CD14-positive monocyte (primary cell): ENCODE data around the gene DNMT3L. TPM values are rescaled to one million over a fixed set of nuclear protein-coding genes. Genes with fewer than 3 reads are reported as not detected.

Experiments used
- DNase-seq, 3 donors: peaks; one replicate each; pipeline ENCODE4 v3.0.0-alpha.2; 2011 to 2022
- H2AFZ ChIP-seq: 2 replicates; pipeline ENCODE4 v1.6.0; 2012; ENCODE audit warnings: mild to moderate bottlenecking, low read depth, low read length, inconsistent platforms; ENCODE audit not compliant: insufficient read depth, poor library complexity, severe bottlenecking
- H3K27ac ChIP-seq, 2 donors: 1 replicate in 1 of 2; 2 replicates in 1 of 2; pipeline ENCODE4 v1.5.1; 2012 to 2013; ENCODE audit warnings: low read length in 2 of 2, control low read depth in 1 of 2, inconsistent platforms in 1 of 2, low read depth in 1 of 2, mild to moderate bottlenecking in 1 of 2
- H3K27me3 ChIP-seq, 2 donors: one replicate each; pipeline versions ENCODE4 v1.6.0 to v1.6.1; 2011 to 2013; ENCODE audit warnings: low read length in 2 of 2; ENCODE audit not compliant: control insufficient read depth in 2 of 2, insufficient read depth in 2 of 2
- H3K36me3 ChIP-seq, 2 donors: replicated peaks in 1 of 2; 1 replicate in 1 of 2; 2 replicates in 1 of 2; pipeline versions ENCODE4 v1.5.1 to v1.6.1; 2012 to 2013; ENCODE audit warnings: low read length in 2 of 2, control low read depth in 1 of 2, inconsistent platforms in 1 of 2, mild to moderate bottlenecking in 1 of 2; ENCODE audit not compliant: insufficient read depth in 2 of 2, control insufficient read depth in 1 of 2
- H3K4me1 ChIP-seq, 2 donors: 1 replicate in 1 of 2; 2 replicates in 1 of 2; pipeline versions ENCODE4 v1.5.1 to v1.6.1; 2012 to 2013; ENCODE audit warnings: low read length in 2 of 2, control low read depth in 1 of 2, inconsistent platforms in 1 of 2, mild to moderate bottlenecking in 1 of 2, moderate library complexity in 1 of 2; ENCODE audit not compliant: insufficient read depth in 2 of 2, control insufficient read depth in 1 of 2
- H3K4me2 ChIP-seq: replicated peaks from 2 replicates; pipeline ENCODE3; 2012; ENCODE audit warnings: low read length, moderate library complexity, mild to moderate bottlenecking; ENCODE audit not compliant: poor library complexity, severe bottlenecking; ENCODE audit errors: extremely low read depth
- H3K4me3 ChIP-seq, 3 experiments: fragments of 200-600 bp in 1 of 3; sonication (generic) in 1 of 3; replicated peaks in 1 of 3; 1 replicate in 2 of 3; 2 replicates in 1 of 3; pipeline ENCODE4 v1.5.1; 2011 to 2013; ENCODE audit warnings: low read length in 3 of 3, mild to moderate bottlenecking in 3 of 3, control low read depth in 2 of 3, low read depth in 2 of 3, inconsistent platforms in 1 of 3, moderate library complexity in 1 of 3
- H3K79me2 ChIP-seq: 2 replicates; pipeline ENCODE4 v1.6.0; 2012; ENCODE audit warnings: mild to moderate bottlenecking, control low read depth, inconsistent platforms, low read length, moderate library complexity; ENCODE audit not compliant: insufficient read depth
- H3K9ac ChIP-seq: 2 replicates; pipeline ENCODE4 v1.6.0; 2017; ENCODE audit warnings: low read length, mild to moderate bottlenecking; ENCODE audit not compliant: insufficient read depth, poor library complexity, severe bottlenecking
- H3K9me3 ChIP-seq, 2 donors: replicated peaks in 1 of 2; 1 replicate in 1 of 2; 2 replicates in 1 of 2; pipeline versions ENCODE4 v1.5.1 to v1.6.1; 2012 to 2013; ENCODE audit warnings: low read length in 2 of 2, control low read depth in 1 of 2; ENCODE audit not compliant: control insufficient read depth in 1 of 2, insufficient read depth in 1 of 2
- H4K20me1 ChIP-seq: 2 replicates; pipeline ENCODE4 v1.6.0; 2012; ENCODE audit warnings: mild to moderate bottlenecking, low read length, control low read depth, moderate library complexity; ENCODE audit not compliant: insufficient read depth
- H3K27ac Mint-ChIP-seq, 7 donors: one replicate each; pipeline ENCODE4 v1.8.0; 2020; ENCODE audit warnings: mild to moderate bottlenecking in 7 of 7, mixed read lengths in 7 of 7, moderate library complexity in 6 of 7, inconsistent platforms in 2 of 7
- H3K27me3 Mint-ChIP-seq, 3 donors: one replicate each; pipeline ENCODE4 v1.8.0; 2021 to 2022; ENCODE audit warnings: low read depth in 3 of 3, mild to moderate bottlenecking in 3 of 3, mixed read lengths in 3 of 3, moderate library complexity in 3 of 3, inconsistent platforms in 1 of 3
- H3K36me3 Mint-ChIP-seq, 2 donors: one replicate each; pipeline ENCODE4 v1.8.0; 2020; ENCODE audit warnings: mixed read lengths in 2 of 2, inconsistent platforms in 1 of 2, mild to moderate bottlenecking in 1 of 2
- H3K4me1 Mint-ChIP-seq: one replicate; pipeline ENCODE4 v1.8.0; 2020; ENCODE audit warnings: mild to moderate bottlenecking, mixed read lengths
- H3K4me3 Mint-ChIP-seq, 2 donors: one replicate each; pipeline ENCODE4 v1.8.0; 2020; ENCODE audit warnings: mild to moderate bottlenecking in 2 of 2, mixed read lengths in 2 of 2, moderate library complexity in 1 of 2
- H3K9me3 Mint-ChIP-seq, 7 donors: one replicate each; pipeline ENCODE4 v1.8.0; 2020 to 2022; ENCODE audit warnings: mixed read lengths in 7 of 7, mild to moderate bottlenecking in 6 of 7, moderate library complexity in 6 of 7, inconsistent platforms in 2 of 7
- CTCF ChIP-seq: fragments of 200-600 bp; IDR thresholded peaks from one replicate; pipeline ENCODE4 v1.8.0; 2022; ENCODE audit warnings: antibody characterized with exemption, mild to moderate bottlenecking
- WGBS: methylation state at CpG from one replicate; pipeline ENCODE4 v1.1.5; 2013; ENCODE audit warnings: missing lambda C conversion rate; ENCODE audit not compliant: insufficient coverage; 5-methylcytosine and 5-hydroxymethylcytosine counted together
- intact Hi-C, 2 donors: fragments of 100-400 bp; cut with micrococcal nuclease; formaldehyde crosslinking; loops; one replicate each; pipeline versions ENCODE4 v1.15.0 to v1.15.1; 2023
- polyA plus RNA-seq, 3 donors: library from polyadenylated mRNA; depleted of rRNA in 1 of 3; unstranded in 2 of 3; stranded (reverse) in 1 of 3; fragments of 300-500 nt in 2 of 3; fragments of >200 nt in 1 of 3; fragmentation: Illumina TruSeq in 2 of 3; gene quantifications; 1 replicate in 2 of 3; 2 replicates in 1 of 3; pipeline ENCODE4 v1.2.3, GENCODE V29; 2012 to 2021

The DNMT3L gene
- polyA plus RNA-seq, 3 donors: not detected

- peak overlapping the region; percentile 81 to 90 for H3K4me3 Mint-ChIP-seq
- H3K9me3 ChIP-seq: no peaks in the 10 kb centered on the region
- intact Hi-C loops: no loop called here
- no peak for TF ChIP-seq CTCF
- H3K79me2 ChIP-seq: peaks cover 38% of the 10 kb centered on the region
- peaks cover 37% of the 10 kb centered on the region for H4K20me1 ChIP-seq
- peak overlapping the region; percentile 58 to 85 (median 64) for H3K4me3 ChIP-seq
- H3K27me3 Mint-ChIP-seq: peaks cover 2 to 11% (median 4%) of the 10 kb centered on the region in 3 donors
- no peaks in the 10 kb centered on the region for H3K9me3 Mint-ChIP-seq
- H2AFZ ChIP-seq: peak overlapping the region; percentile 76
- peaks cover 0 to 2% of the 10 kb centered on the region in 2 donors for H3K27me3 ChIP-seq
- peak overlapping the region; percentile 97 for H3K4me2 ChIP-seq
- peak overlapping the region; percentile 84 for H3K9ac ChIP-seq
- peaks cover 37 to 48% of the 10 kb centered on the region in 2 donors for H3K4me1 ChIP-seq
- peak overlapping the region; percentile 82 to 85 for H3K27ac ChIP-seq
- H3K36me3 ChIP-seq: no peaks in the 10 kb centered on the region
- peaks cover 3% of the 10 kb centered on the region in 2 donors for H3K36me3 Mint-ChIP-seq
- H3K4me1 Mint-ChIP-seq: peaks cover 43% of the 10 kb centered on the region
- WGBS: 0% methylated on average over 1 of the region's 10 CpGs
- no peak for DNase-seq
- H3K27ac Mint-ChIP-seq: peak overlapping the region; percentile 89 to 93 (median 90)
These were observed 37.4 kb upstream of the DNMT3L start for GRCh38 chr21:44299085-44299457.

GRCh38 chr21:44298301-44298700, 36.6 kb upstream of the DNMT3L start:
- Mint-ChIP-seq H3K36me3 (peaks cover 0 to under 1% of the 10 kb centered on the region in 2 donors), H3K4me1 (peaks cover 39% of the 10 kb centered on the region), H3K27me3 (peaks cover 2 to 11% (median 4%) of the 10 kb centered on the region in 3 donors), H3K9me3 (no peaks in the 10 kb centered on the region), H3K4me3 (peak overlapping the region; percentile 66 to 76), H3K27ac (peak overlapping the region; percentile 54 to 92 (median 77))
- Histone ChIP-seq H3K27ac (peak overlapping the region; percentile 13 to 51), H3K27me3 (peaks cover 0 to 2% of the 10 kb centered on the region in 2 donors), H3K9ac (no peak overlapping the region), H3K36me3 (no peaks in the 10 kb centered on the region), H3K79me2 (peaks cover 31% of the 10 kb centered on the region), H3K9me3 (no peaks in the 10 kb centered on the region), H3K4me2 (peak overlapping the region; percentile 59), H3K4me1 (peaks cover 37 to 48% of the 10 kb centered on the region in 2 donors), H4K20me1 (peaks cover 29% of the 10 kb centered on the region), H3K4me3 (peak overlapping the region in 1 of 3 experiments; percentile 47), H2AFZ (peak overlapping the region; percentile 56)
- TF ChIP-seq CTCF: no peak
- intact Hi-C loops: no loop called here
- DNase-seq: peak in 2 of 3 donors; percentile 16 to 44
- WGBS: 100% methylated on average over 1 of the region's 2 CpGs
